Cardiac muscle cell (in vitro differentiated cells and primary cell): ENCODE measurements around the gene MACROD2. TPM values are rescaled to one million over a fixed set of nuclear protein-coding genes. Genes with fewer than 3 reads are reported as not detected.
"Not testable (repeated sequence)": the region's sequence is repeated elsewhere in the genome, so short reads cannot be mapped to it uniquely, and the experiment has no call there.

ENCODE experiments used
- DNase-seq, 2 donors: peaks; one replicate each; pipeline versions ENCODE4 v3.0.0 to v3.0.0-alpha.2; 2010 to 2017; ENCODE audit warnings: low read depth in 1 of 2, low spot score in 1 of 2
- H3K27ac ChIP-seq: fragments of 200-600 bp; sonication (generic); 2 replicates; pipeline ENCODE4 v1.5.1; 2016
- H3K27me3 ChIP-seq: fragments of 200-600 bp; sonication (generic); 2 replicates; pipeline ENCODE4 v1.6.0; 2016; ENCODE audit warnings: control low read depth
- H3K36me3 ChIP-seq: fragments of 200-600 bp; sonication (generic); 2 replicates; pipeline ENCODE4 v1.5.1; 2016; ENCODE audit warnings: control low read depth
- H3K4me1 ChIP-seq: fragments of 200-600 bp; sonication (generic); 2 replicates; pipeline ENCODE4 v1.8.1; 2017; ENCODE audit warnings: low read depth, mild to moderate bottlenecking, mixed run types
- H3K4me3 ChIP-seq: fragments of 200-600 bp; sonication (generic); 2 replicates; pipeline ENCODE4 v1.5.1; 2016; ENCODE audit warnings: mild to moderate bottlenecking
- H3K9me3 ChIP-seq: fragments of 200-600 bp; sonication (generic); 2 replicates; pipeline ENCODE4 v1.5.1; 2017; ENCODE audit warnings: low read depth, mild to moderate bottlenecking, control low read depth
- polyA plus RNA-seq: library from polyadenylated mRNA; unstranded; fragments of >200 nt; fragmentation: Nextera tagmentation; extraction: Ambion mirVana; gene quantifications from 2 replicates; pipeline ENCODE4 v1.2.1, GENCODE V29; 2016
- total RNA-seq: library from RNA; depleted of rRNA; stranded (reverse); fragments of >200 nt; gene quantifications from 2 replicates; pipeline ENCODE4 v1.2.3, GENCODE V29; 2016
- TF ChIP-seq, protein P1 (sequence below): IDR thresholded peaks from 2 replicates; pipeline ENCODE4 v1.5.1; 2012; ENCODE audit warnings: low read depth, mild to moderate bottlenecking, low read length

Gene MACROD2
- total and polyA plus RNA-seq, 2 experiments from 2014 or later = 9.3 to 14.4 TPM

- Histone ChIP-seq H3K9me3 (no peaks in the 10 kb centered on the region), H3K36me3 (no peaks in the 10 kb centered on the region), H3K27me3 (no peaks in the 10 kb centered on the region), H3K27ac (no peak overlapping the region), H3K4me3 (no peak overlapping the region), H3K4me1 (no peaks in the 10 kb centered on the region)
- TF ChIP-seq, protein P1, sequence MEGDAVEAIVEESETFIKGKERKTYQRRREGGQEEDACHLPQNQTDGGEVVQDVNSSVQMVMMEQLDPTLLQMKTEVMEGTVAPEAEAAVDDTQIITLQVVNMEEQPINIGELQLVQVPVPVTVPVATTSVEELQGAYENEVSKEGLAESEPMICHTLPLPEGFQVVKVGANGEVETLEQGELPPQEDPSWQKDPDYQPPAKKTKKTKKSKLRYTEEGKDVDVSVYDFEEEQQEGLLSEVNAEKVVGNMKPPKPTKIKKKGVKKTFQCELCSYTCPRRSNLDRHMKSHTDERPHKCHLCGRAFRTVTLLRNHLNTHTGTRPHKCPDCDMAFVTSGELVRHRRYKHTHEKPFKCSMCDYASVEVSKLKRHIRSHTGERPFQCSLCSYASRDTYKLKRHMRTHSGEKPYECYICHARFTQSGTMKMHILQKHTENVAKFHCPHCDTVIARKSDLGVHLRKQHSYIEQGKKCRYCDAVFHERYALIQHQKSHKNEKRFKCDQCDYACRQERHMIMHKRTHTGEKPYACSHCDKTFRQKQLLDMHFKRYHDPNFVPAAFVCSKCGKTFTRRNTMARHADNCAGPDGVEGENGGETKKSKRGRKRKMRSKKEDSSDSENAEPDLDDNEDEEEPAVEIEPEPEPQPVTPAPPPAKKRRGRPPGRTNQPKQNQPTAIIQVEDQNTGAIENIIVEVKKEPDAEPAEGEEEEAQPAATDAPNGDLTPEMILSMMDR = no peak
- no peak for DNase-seq
These were observed 10.7 kb downstream of the MACROD2 start for GRCh38 chr20:14005996-14006395.

- Histone ChIP-seq H3K4me1 (no peaks in the 10 kb centered on the region), H3K9me3 (no peaks in the 10 kb centered on the region), H3K4me3 (no peak overlapping the region), H3K27ac (no peak overlapping the region), H3K36me3 (no peaks in the 10 kb centered on the region), H3K27me3 (no peaks in the 10 kb centered on the region)
- no peak for DNase-seq
- TF ChIP-seq, protein P1 = no peak
These were observed 13.9 kb downstream of the MACROD2 start for GRCh38 chr20:14009208-14009607.

DNA sequence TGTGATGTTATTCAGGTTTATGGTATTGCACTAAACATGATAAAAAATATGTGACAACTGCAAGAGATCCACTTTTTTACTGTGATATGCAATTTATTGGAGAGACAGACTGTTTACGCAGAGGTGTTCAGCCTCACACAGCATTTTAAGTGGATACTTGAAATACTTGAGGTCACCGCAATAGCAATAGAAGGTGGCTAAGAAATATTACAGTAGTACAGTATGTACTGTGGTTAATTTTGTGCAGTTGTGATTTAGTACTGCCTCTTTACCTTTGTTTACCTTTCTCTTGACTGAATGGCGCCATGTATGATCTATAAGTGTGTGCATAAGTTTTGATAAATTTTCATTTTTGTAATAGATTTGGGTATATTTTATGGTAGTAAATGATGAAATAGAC, 17.4 kb downstream of the MACROD2 start:
- no peak for DNase-seq
- H3K27ac ChIP-seq = no peak overlapping the region
- H3K4me3 ChIP-seq = no peak overlapping the region
- no peaks in the 10 kb centered on the region for H3K4me1 ChIP-seq
- no peaks in the 10 kb centered on the region for H3K27me3 ChIP-seq
- TF ChIP-seq, protein P1 = no peak
- H3K9me3 ChIP-seq = no peaks in the 10 kb centered on the region
- H3K36me3 ChIP-seq = no peaks in the 10 kb centered on the region

- Histone ChIP-seq H3K4me3 (no peak overlapping the region), H3K9me3 (no peaks in the 10 kb centered on the region), H3K36me3 (no peaks in the 10 kb centered on the region), H3K27ac (no peak overlapping the region), H3K4me1 (peaks cover 5% of the 10 kb centered on the region), H3K27me3 (no peaks in the 10 kb centered on the region)
- DNase-seq = no peak
- TF ChIP-seq, protein P1 = no peak
These were observed 35.7 kb downstream of the MACROD2 start for GRCh38 chr20:14030991-14031390.

GRCh38 chr20:14033310-14033709, 38.0 kb downstream of the MACROD2 start:
- no peak for DNase-seq
- Histone ChIP-seq H3K9me3 (no peaks in the 10 kb centered on the region), H3K4me1 (peaks cover 5% of the 10 kb centered on the region), H3K27me3 (no peaks in the 10 kb centered on the region), H3K27ac (no peak overlapping the region), H3K36me3 (no peaks in the 10 kb centered on the region), H3K4me3 (no peak overlapping the region)
- TF ChIP-seq, protein P1 = no peak

GRCh38 chr20:14036567-14036966, 41.3 kb downstream of the MACROD2 start:
- no peaks in the 10 kb centered on the region for H3K9me3 ChIP-seq
- TF ChIP-seq, protein P1 = no peak
- no peak overlapping the region for H3K4me3 ChIP-seq
- no peaks in the 10 kb centered on the region for H3K27me3 ChIP-seq
- no peaks in the 10 kb centered on the region for H3K4me1 ChIP-seq
- H3K27ac ChIP-seq = no peak overlapping the region
- no peaks in the 10 kb centered on the region for H3K36me3 ChIP-seq
- DNase-seq = no peak

DNA sequence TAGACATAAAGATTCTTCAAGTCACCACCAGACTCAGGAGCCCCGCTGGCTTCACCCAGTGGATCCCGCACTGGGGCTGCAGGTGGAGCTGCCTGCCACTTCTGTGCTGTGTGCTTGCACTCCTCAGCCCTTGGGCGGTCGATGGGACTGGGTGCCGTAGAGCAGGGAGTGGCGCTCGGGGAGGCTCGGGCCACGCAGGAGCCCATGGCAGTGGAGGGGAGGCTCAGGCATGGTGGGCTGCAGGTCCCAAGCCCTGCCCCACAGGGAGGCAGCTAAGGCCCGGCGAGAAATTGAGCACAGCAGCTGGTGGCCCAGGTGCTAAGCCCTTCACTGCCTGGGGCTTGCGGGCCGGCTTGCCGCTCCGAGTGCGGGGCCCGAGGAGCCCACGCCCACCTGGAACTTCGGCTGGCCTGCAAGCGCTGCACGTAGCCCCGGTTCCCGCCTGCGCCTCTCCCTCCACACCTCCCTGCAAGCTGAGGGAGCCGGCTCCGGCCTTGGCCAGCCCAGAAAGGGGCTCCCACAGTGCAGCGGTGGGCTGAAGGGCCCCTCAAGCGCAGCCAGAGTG, 49.5 kb downstream of the MACROD2 start:
- H3K4me3 ChIP-seq, H3K27me3 ChIP-seq, H3K27ac ChIP-seq, H3K4me1 ChIP-seq, DNase-seq, H3K36me3 ChIP-seq, H3K9me3 ChIP-seq: not testable (repeated sequence)
